Measurements from ENCODE around the gene GRM4.

Gene GRM4

GRCh38 chr6:34142061-34142998, 3.6 kb downstream of the GRM4 start:
- no peak for DNase-seq

- no peak for DNase-seq
Measured at GRCh38 chr6:34140075-34140474, 5.8 kb downstream of the GRM4 start.

- no peak for DNase-seq
Measured at GRCh38 chr6:34138914-34139510, 6.9 kb downstream of the GRM4 start.

- DNase-seq: no peak
Measured at GRCh38 chr6:34138191-34138590, 7.7 kb downstream of the GRM4 start.

GRCh38 chr6:34135541-34135940, 10.3 kb downstream of the GRM4 start:
- no peak for DNase-seq

GRCh38 chr6:34132486-34133185, 13.3 kb downstream of the GRM4 start:
- DNase-seq: no peak

- no peak for DNase-seq
Measured at GRCh38 chr6:34131326-34132290, 14.3 kb downstream of the GRM4 start.

- no peak for DNase-seq
Measured at GRCh38 chr6:34130862-34131261, 15.0 kb downstream of the GRM4 start.

GRCh38 chr6:34129753-34130152, 16.1 kb downstream of the GRM4 start:
- no peak for DNase-seq

- no peak for DNase-seq
Measured at GRCh38 chr6:34128045-34128444, 17.8 kb downstream of the GRM4 start.

GRCh38 chr6:34126419-34126818, 19.5 kb downstream of the GRM4 start:
- no peak for DNase-seq

- no peak for DNase-seq
Measured at GRCh38 chr6:34125939-34126338, 19.9 kb downstream of the GRM4 start.

GRCh38 chr6:34120953-34121675, 24.8 kb downstream of the GRM4 start:
- no peak for DNase-seq

- no peak for DNase-seq
Measured at GRCh38 chr6:34115915-34116314, 30.0 kb downstream of the GRM4 start.

- DNase-seq: no peak
Measured at GRCh38 chr6:34115403-34115795, 30.5 kb downstream of the GRM4 start.

- no peak for DNase-seq
Measured at GRCh38 chr6:34114695-34115402, 31.0 kb downstream of the GRM4 start.

- no peak for DNase-seq
Measured at GRCh38 chr6:34113532-34113931, 32.4 kb downstream of the GRM4 start.

GRCh38 chr6:34112126-34112525, 33.8 kb downstream of the GRM4 start:
- no peak for DNase-seq

GRCh38 chr6:34110610-34111009, 35.3 kb downstream of the GRM4 start:
- DNase-seq: no peak

GRCh38 chr6:34108176-34108575, 37.7 kb downstream of the GRM4 start:
- no peak for DNase-seq

GRCh38 chr6:34106900-34107299, 39.0 kb downstream of the GRM4 start:
- DNase-seq: no peak
